Mesenchymal stem cell (in vitro differentiated cells and primary cell): Measurements from ENCODE around the gene FAM117A.

ENCODE experiments used
- DNase-seq: peaks from one replicate; pipeline ENCODE4 v3.0.0-alpha.2; 2013
- H2AFZ ChIP-seq: one replicate; pipeline ENCODE4 v1.6.1; 2013; ENCODE audit warnings: low read depth, mild to moderate bottlenecking, control low read depth, inconsistent platforms, low read length, moderate library complexity
- H2AK5ac ChIP-seq: 2 replicates; pipeline ENCODE4 v1.6.1; 2013; ENCODE audit warnings: low read length, moderate library complexity, mild to moderate bottlenecking, inconsistent platforms; ENCODE audit not compliant: severe bottlenecking
- H2BK120ac ChIP-seq: one replicate; pipeline ENCODE4 v1.6.1; 2013; ENCODE audit warnings: low read depth, mild to moderate bottlenecking, inconsistent platforms, low read length, moderate library complexity
- H2BK12ac ChIP-seq, 2 experiments: one replicate each; pipeline ENCODE4 v1.6.1; 2013; ENCODE audit warnings: inconsistent platforms in 2 of 2, low read length in 2 of 2, mild to moderate bottlenecking in 2 of 2, moderate library complexity in 2 of 2, control low read depth in 1 of 2
- H2BK15ac ChIP-seq: one replicate; pipeline ENCODE4 v1.6.1; 2013; ENCODE audit warnings: mild to moderate bottlenecking, low read depth, inconsistent platforms; ENCODE audit not compliant: poor library complexity, severe bottlenecking
- H2BK5ac ChIP-seq: 2 replicates; pipeline ENCODE4 v1.6.1; 2013; ENCODE audit warnings: low read depth, mild to moderate bottlenecking, low read length, control low read depth, inconsistent platforms; ENCODE audit not compliant: poor library complexity, severe bottlenecking
- H3K14ac ChIP-seq, 2 experiments: one replicate each; pipeline ENCODE4 v1.6.1; 2013; ENCODE audit warnings: inconsistent platforms in 2 of 2, low read length in 2 of 2, control low read depth in 1 of 2, mild to moderate bottlenecking in 1 of 2, moderate library complexity in 1 of 2
- H3K18ac ChIP-seq, 2 experiments: one replicate each; pipeline ENCODE4 v1.6.1; 2013; ENCODE audit warnings: inconsistent platforms in 2 of 2, low read length in 2 of 2, control low read depth in 1 of 2, low read depth in 1 of 2, mild to moderate bottlenecking in 1 of 2
- H3K23ac ChIP-seq, 2 experiments: one replicate each; pipeline ENCODE4 v1.6.1; 2013; ENCODE audit warnings: inconsistent platforms in 2 of 2, low read length in 2 of 2, mild to moderate bottlenecking in 2 of 2, moderate library complexity in 2 of 2, control low read depth in 1 of 2
- H3K27ac ChIP-seq: 2 replicates; pipeline ENCODE4 v1.5.1; 2013; ENCODE audit warnings: mild to moderate bottlenecking, moderate library complexity, low read length, control low read depth, inconsistent platforms; ENCODE audit not compliant: poor library complexity, severe bottlenecking
- H3K27me3 ChIP-seq, 2 experiments: 2 replicates each; pipeline versions ENCODE4 v1.6.1 to v1.7.0; 2013; ENCODE audit warnings: low read length in 2 of 2, mild to moderate bottlenecking in 2 of 2, moderate library complexity in 2 of 2, control low read depth in 1 of 2, inconsistent platforms in 1 of 2; ENCODE audit not compliant: control insufficient read depth in 1 of 2, insufficient read depth in 1 of 2
- H3K36me3 ChIP-seq, 2 experiments: 2 replicates each; pipeline versions ENCODE4 v1.6.1 to v1.7.0; 2013; ENCODE audit warnings: low read length in 2 of 2, control low read depth in 1 of 2, inconsistent platforms in 1 of 2, low read depth in 1 of 2, mild to moderate bottlenecking in 1 of 2; ENCODE audit not compliant: insufficient read depth in 2 of 2, control insufficient read depth in 1 of 2
- H3K4ac ChIP-seq, 2 experiments: one replicate each; pipeline ENCODE4 v1.6.1; 2013; ENCODE audit warnings: inconsistent platforms in 2 of 2, low read length in 2 of 2, mild to moderate bottlenecking in 2 of 2, moderate library complexity in 2 of 2, control low read depth in 1 of 2, low read depth in 1 of 2
- H3K4me1 ChIP-seq: 2 replicates; pipeline ENCODE4 v1.6.1; 2013; ENCODE audit warnings: low read depth, low read length, control low read depth; ENCODE audit not compliant: control insufficient read depth, insufficient read depth
- H3K4me2 ChIP-seq: 2 replicates; pipeline ENCODE4 v1.6.1; 2013; ENCODE audit warnings: low read length, mild to moderate bottlenecking, inconsistent platforms; ENCODE audit not compliant: poor library complexity, severe bottlenecking
- H3K4me3 ChIP-seq, 2 experiments: 2 replicates each; pipeline versions ENCODE4 v1.5.1 to v1.7.0; 2013; ENCODE audit warnings: low read length in 2 of 2, mild to moderate bottlenecking in 2 of 2, control low read depth in 1 of 2, low read depth in 1 of 2; ENCODE audit not compliant: insufficient read depth in 1 of 2
- H3K79me1 ChIP-seq: replicated peaks from 2 replicates; pipeline ENCODE4 v1.6.1; 2013; ENCODE audit warnings: mild to moderate bottlenecking, control low read depth, low read length, inconsistent platforms; ENCODE audit not compliant: poor library complexity, severe bottlenecking
- H3K9ac ChIP-seq: 2 replicates; pipeline ENCODE4 v1.7.0; 2013; ENCODE audit warnings: mild to moderate bottlenecking, low read length, moderate library complexity
- H3K9me3 ChIP-seq: 2 replicates; pipeline ENCODE4 v1.7.0; 2013; ENCODE audit warnings: mild to moderate bottlenecking, low read length; ENCODE audit not compliant: control insufficient read depth
- H4K8ac ChIP-seq: one replicate; pipeline ENCODE4 v1.6.1; 2013; ENCODE audit warnings: inconsistent platforms, mild to moderate bottlenecking, low read length, moderate library complexity
- H4K91ac ChIP-seq: one replicate; pipeline ENCODE4 v1.6.1; 2013; ENCODE audit warnings: mild to moderate bottlenecking, low read length, inconsistent platforms
- WGBS: methylation state at CpG from one replicate; pipeline ENCODE4 v1.1.7; 2013; ENCODE audit warnings: mixed read lengths; 5-methylcytosine and 5-hydroxymethylcytosine counted together

Gene FAM117A

GRCh38 chr17:49738456-49739163, 25.3 kb downstream of the FAM117A start:
- no peaks in the 10 kb centered on the region for H3K27me3 ChIP-seq
- H2AFZ ChIP-seq: no peak overlapping the region
- WGBS: 86% methylated on average over 4 of the region's 5 CpGs
- no peak overlapping the region for H3K4me2 ChIP-seq
- no peak overlapping the region for H2BK5ac ChIP-seq
- H3K36me3 ChIP-seq: no peaks in the 10 kb centered on the region
- DNase-seq: no peak
- no peak overlapping the region for H2AK5ac ChIP-seq
- peaks cover 11% of the 10 kb centered on the region for H3K79me1 ChIP-seq
- no peak overlapping the region for H3K27ac ChIP-seq
- no peaks in the 10 kb centered on the region for H3K9me3 ChIP-seq
- H2BK12ac ChIP-seq: no peak overlapping the region
- H3K4me1 ChIP-seq: peaks cover 2% of the 10 kb centered on the region
- H4K91ac ChIP-seq: no peak overlapping the region
- no peak overlapping the region for H3K14ac ChIP-seq
- no peak overlapping the region for H2BK15ac ChIP-seq
- H3K4ac ChIP-seq: no peak overlapping the region
- no peak overlapping the region for H4K8ac ChIP-seq
- no peak overlapping the region for H3K4me3 ChIP-seq
- no peak overlapping the region for H3K18ac ChIP-seq
- no peak overlapping the region for H3K9ac ChIP-seq
- H2BK120ac ChIP-seq: no peak overlapping the region
- no peak overlapping the region for H3K23ac ChIP-seq

- Histone ChIP-seq H3K23ac (no peak overlapping the region), H3K36me3 (peaks cover 0 to 3% of the 10 kb centered on the region in 2 experiments), H3K27me3 (no peaks in the 10 kb centered on the region), H2BK5ac (no peak overlapping the region), H2AFZ (no peak overlapping the region), H2AK5ac (no peak overlapping the region), H2BK15ac (no peak overlapping the region), H3K9ac (no peak overlapping the region), H3K4me1 (peaks cover 2% of the 10 kb centered on the region), H2BK12ac (no peak overlapping the region), H3K4ac (no peak overlapping the region), H4K8ac (no peak overlapping the region), H3K18ac (no peak overlapping the region), H3K4me3 (no peak overlapping the region), H3K27ac (no peak overlapping the region), H3K4me2 (no peak overlapping the region), H3K79me1 (peaks cover 9% of the 10 kb centered on the region), H3K14ac (no peak overlapping the region), H4K91ac (no peak overlapping the region), H3K9me3 (no peaks in the 10 kb centered on the region), H2BK120ac (no peak overlapping the region)
- no peak for DNase-seq
- WGBS: 97% methylated on average over 9 of the region's 13 CpGs
These were observed 29.1 kb downstream of the FAM117A start for GRCh38 chr17:49734515-49735490.

- Histone ChIP-seq H3K4me2 (no peak overlapping the region), H2BK12ac (no peak overlapping the region), H3K18ac (no peak overlapping the region), H4K91ac (no peak overlapping the region), H3K36me3 (peaks cover 0 to 3% of the 10 kb centered on the region in 2 experiments), H2BK15ac (no peak overlapping the region), H2BK5ac (no peak overlapping the region), H2BK120ac (no peak overlapping the region), H2AFZ (no peak overlapping the region), H3K14ac (no peak overlapping the region), H3K4me3 (no peak overlapping the region), H3K79me1 (peaks cover 4% of the 10 kb centered on the region), H2AK5ac (no peak overlapping the region), H3K23ac (no peak overlapping the region), H4K8ac (no peak overlapping the region), H3K4ac (no peak overlapping the region), H3K27ac (no peak overlapping the region), H3K9ac (no peak overlapping the region), H3K9me3 (no peaks in the 10 kb centered on the region), H3K27me3 (no peaks in the 10 kb centered on the region), H3K4me1 (no peaks in the 10 kb centered on the region)
- 92% methylated on average over 4 of the region's 4 CpGs for WGBS
- DNase-seq: no peak
These were observed 32.5 kb downstream of the FAM117A start for GRCh38 chr17:49731435-49731831.

- Histone ChIP-seq H3K9ac (peak overlapping the region; percentile 25), H2AFZ (no peak overlapping the region), H2BK15ac (no peak overlapping the region)
These were observed 33.0 kb downstream of the FAM117A start for GRCh38 chr17:49730785-49731434.

More at GRCh38 chr17:49730785-49731434, 33.0 kb downstream of the FAM117A start:
- Histone ChIP-seq H3K27me3 (no peaks in the 10 kb centered on the region), H3K4me3 (peak overlapping the region in 1 of 2 experiments; percentile 0), H4K91ac (no peak overlapping the region), H2BK120ac (no peak overlapping the region), H3K4ac (no peak overlapping the region), H3K36me3 (peaks cover 0 to 3% of the 10 kb centered on the region in 2 experiments), H3K27ac (no peak overlapping the region), H3K4me2 (no peak overlapping the region), H3K18ac (no peak overlapping the region), H2BK12ac (no peak overlapping the region), H3K9me3 (no peaks in the 10 kb centered on the region), H3K23ac (no peak overlapping the region), H3K79me1 (peaks cover 4% of the 10 kb centered on the region), H4K8ac (no peak overlapping the region), H3K14ac (no peak overlapping the region), H2AK5ac (no peak overlapping the region), H2BK5ac (no peak overlapping the region), H3K4me1 (no peaks in the 10 kb centered on the region)
- 94% methylated on average over 5 of the region's 5 CpGs for WGBS
- DNase-seq: no peak
